Endodermal cell (in vitro differentiated cells): ENCODE data around the gene CFAP54. TPM values are rescaled to one million over a fixed set of nuclear protein-coding genes. Genes with fewer than 3 reads are reported as not detected.
A peak's percentile ranks its signal among the peaks of the same experiment; 100 is the strongest.

Experiments
- DNase-seq: peaks from one replicate; pipeline ENCODE4 v3.0.0-alpha.2; 2017
- H3K27ac ChIP-seq: 2 replicates; pipeline ENCODE4 v1.5.1; 2013; ENCODE audit warnings: mild to moderate bottlenecking, low read depth, low read length, moderate library complexity
- H3K27me3 ChIP-seq: 2 replicates; pipeline ENCODE4 v1.6.1; 2013; ENCODE audit warnings: mild to moderate bottlenecking, low read length, moderate library complexity; ENCODE audit not compliant: insufficient read depth, control insufficient read depth, poor library complexity, severe bottlenecking
- H3K36me3 ChIP-seq: 2 replicates; pipeline ENCODE4 v1.7.0; 2013; ENCODE audit warnings: mild to moderate bottlenecking, low read length, moderate library complexity; ENCODE audit not compliant: control insufficient read depth, insufficient read depth
- H3K4me1 ChIP-seq: one replicate; pipeline ENCODE4 v1.7.0; 2013; ENCODE audit warnings: low read length; ENCODE audit not compliant: control insufficient read depth, insufficient read depth
- H3K4me3 ChIP-seq: 2 replicates; pipeline ENCODE4 v1.5.1; 2013; ENCODE audit warnings: mild to moderate bottlenecking, low read length, moderate library complexity
- H3K9ac ChIP-seq: 2 replicates; pipeline ENCODE4 v1.6.1; 2013; ENCODE audit warnings: mild to moderate bottlenecking, low read length, moderate library complexity; ENCODE audit not compliant: poor library complexity, severe bottlenecking; ENCODE audit errors: extremely low read depth
- H3K9me3 ChIP-seq: 2 replicates; pipeline ENCODE4 v1.6.1; 2013; ENCODE audit warnings: mild to moderate bottlenecking, low read length, moderate library complexity; ENCODE audit not compliant: control insufficient read depth
- H3K27ac Mint-ChIP-seq: 2 replicates; pipeline ENCODE4 v1.8.0; 2020; ENCODE audit warnings: mixed read lengths
- H3K27me3 Mint-ChIP-seq: 2 replicates; pipeline ENCODE4 v1.8.0; 2021; ENCODE audit warnings: mild to moderate bottlenecking, mixed read lengths; ENCODE audit not compliant: insufficient read depth
- H3K36me3 Mint-ChIP-seq: 2 replicates; pipeline ENCODE4 v1.8.0; 2020; ENCODE audit warnings: low read depth, mixed read lengths
- H3K4me1 Mint-ChIP-seq: 2 replicates; pipeline ENCODE4 v1.8.0; 2020; ENCODE audit warnings: mixed read lengths
- H3K4me3 Mint-ChIP-seq: 2 replicates; pipeline ENCODE4 v1.8.0; 2020; ENCODE audit warnings: mild to moderate bottlenecking, moderate library complexity, mixed read lengths
- H3K9me3 Mint-ChIP-seq: 2 replicates; pipeline ENCODE4 v1.8.0; 2020; ENCODE audit warnings: mild to moderate bottlenecking, mixed read lengths
- CTCF ChIP-seq: fragments of 200-600 bp; sonication (generic); conservative IDR thresholded peaks from 2 replicates; pipeline ENCODE4 v1.5.0; 2021; ENCODE audit warnings: antibody characterized with exemption, mild to moderate bottlenecking
- WGBS, 2 experiments: methylation state at CpG; one replicate each; pipeline versions ENCODE4 v1.1.5 to v1.1.7; 2013; ENCODE audit warnings: missing lambda C conversion rate in 2 of 2, mixed read lengths in 1 of 2; ENCODE audit not compliant: insufficient coverage in 1 of 2, insufficient read length in 1 of 2; 5-methylcytosine and 5-hydroxymethylcytosine counted together
- total RNA-seq, 2 donors: library from RNA; stranded (reverse); fragmentation: NEBNext Ultra II Directional in 1 of 2; extraction: Animal tissue kit (Norgen Biotek cat#: 25700) in 1 of 2; gene quantifications; 2 replicates in 1 of 2; 3 replicates in 1 of 2; pipeline ENCODE4 v1.2.1, GENCODE V29; 2021

CFAP54 gene
- total RNA-seq, 2 donors from 2014 or later: 1.5 to 1.7 TPM

DNA sequence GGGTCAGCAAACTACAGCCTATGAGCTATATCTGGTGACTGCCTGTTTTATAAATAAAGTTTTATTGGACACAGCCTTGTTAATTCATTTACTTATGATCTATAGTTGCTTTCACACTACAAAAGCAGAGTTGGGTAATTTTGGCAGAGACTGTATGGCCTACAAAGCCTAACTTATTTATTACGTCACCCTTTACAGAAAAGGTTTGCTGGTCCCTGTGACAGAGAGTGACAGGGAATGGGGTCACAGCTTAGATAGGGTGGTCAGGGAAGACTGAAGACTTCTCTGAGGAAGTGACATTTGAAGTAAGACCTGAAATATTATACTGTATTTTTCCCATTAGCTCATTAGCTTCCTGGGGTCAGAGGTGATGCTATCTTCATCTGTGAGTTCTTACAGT, 342.0 kb downstream of the CFAP54 start:
- Mint-ChIP-seq H3K4me1 (no peaks in the 10 kb centered on the region), H3K9me3 (peaks cover 2% of the 10 kb centered on the region), H3K36me3 (no peaks in the 10 kb centered on the region), H3K4me3 (no peak overlapping the region), H3K27me3 (peaks cover 4% of the 10 kb centered on the region), H3K27ac (no peak overlapping the region)
- no peaks in the 10 kb centered on the region for H3K4me1 ChIP-seq
- H3K9ac ChIP-seq: no peak overlapping the region
- no peak overlapping the region for H3K4me3 ChIP-seq
- no peaks in the 10 kb centered on the region for H3K27me3 ChIP-seq
- no peak overlapping the region for H3K27ac ChIP-seq
- no peak for DNase-seq
- no peaks in the 10 kb centered on the region for H3K36me3 ChIP-seq
- no peak for TF ChIP-seq CTCF
- no peaks in the 10 kb centered on the region for H3K9me3 ChIP-seq
- 100% methylated on average over 1 of the region's 1 CpG; no CpG with 5 or more reads in 1 of the 2 experiments for WGBS, 2 experiments

GRCh38 chr12:96846293-96846692, 356.9 kb downstream of the CFAP54 start:
- Histone ChIP-seq H3K27me3 (no peaks in the 10 kb centered on the region), H3K27ac (peak overlapping the region; percentile 14), H3K9ac (no peak overlapping the region), H3K9me3 (no peaks in the 10 kb centered on the region), H3K4me1 (no peaks in the 10 kb centered on the region), H3K36me3 (no peaks in the 10 kb centered on the region), H3K4me3 (no peak overlapping the region)
- peaks cover 21% of the 10 kb centered on the region for H3K4me1 Mint-ChIP-seq
- H3K4me3 Mint-ChIP-seq: no peak overlapping the region
- DNase-seq: no peak
- no peak overlapping the region for H3K27ac Mint-ChIP-seq
- WGBS, 2 experiments: 78% methylated on average over 2 of the region's 2 CpGs; no CpG with 5 or more reads in 1 of the 2 experiments
- H3K27me3 Mint-ChIP-seq: no peaks in the 10 kb centered on the region
- peaks cover 3% of the 10 kb centered on the region for H3K9me3 Mint-ChIP-seq
- H3K36me3 Mint-ChIP-seq: no peaks in the 10 kb centered on the region
- no peak for TF ChIP-seq CTCF

- WGBS, 2 experiments: 82 to 100% methylated on average over 3 of the region's 3 CpGs
- Histone ChIP-seq H3K9ac (no peak overlapping the region), H3K27me3 (no peaks in the 10 kb centered on the region), H3K27ac (no peak overlapping the region), H3K4me1 (no peaks in the 10 kb centered on the region), H3K9me3 (no peaks in the 10 kb centered on the region), H3K4me3 (no peak overlapping the region), H3K36me3 (no peaks in the 10 kb centered on the region)
- Mint-ChIP-seq H3K4me1 (peaks cover 10% of the 10 kb centered on the region), H3K36me3 (no peaks in the 10 kb centered on the region), H3K9me3 (peaks cover 3% of the 10 kb centered on the region), H3K27ac (no peak overlapping the region), H3K4me3 (no peak overlapping the region), H3K27me3 (no peaks in the 10 kb centered on the region)
- no peak for TF ChIP-seq CTCF
- DNase-seq: no peak
Measured at GRCh38 chr12:96850676-96851075, 361.3 kb downstream of the CFAP54 start.
